ENCODE data around the gene TMEM50B. TPM values are rescaled to one million over a fixed set of nuclear protein-coding genes. Genes with fewer than 3 reads are reported as not detected.

Gene TMEM50B
- total and polyA plus RNA-seq, 2 of the 8 experiments (the other 6 are each of a cell fraction or from before 2014, with no cell fraction given) = 16.8 to 20.5 TPM

DNA sequence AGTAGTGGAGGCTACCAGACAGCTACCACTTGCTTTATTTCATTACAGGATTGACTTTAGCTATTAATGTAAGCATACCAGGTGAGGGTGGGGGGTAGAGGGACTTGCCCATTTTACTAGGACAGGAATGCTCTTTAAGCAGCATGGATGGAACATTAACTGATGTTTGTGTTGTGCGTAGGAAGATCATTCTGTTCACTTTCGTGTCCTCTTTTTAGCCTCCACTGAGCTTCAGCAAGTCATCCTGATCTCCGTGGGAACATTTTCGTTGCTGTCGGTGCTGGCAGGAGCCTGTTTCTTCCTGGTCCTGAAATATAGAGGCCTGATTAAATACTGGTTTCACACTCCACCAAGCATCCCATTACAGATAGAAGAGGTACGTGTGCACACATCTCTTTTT is 47.3 kb downstream of the TMEM50B start:
- Histone ChIP-seq H3K9ac (replicated peaks in 1 of 4; ENCODE audit: extremely low read depth in 1 of 4, low read depth in 3 of 4, low read length in 3 of 4) (no peak overlapping the region), H2BK20ac (ENCODE audit: low read length) (no peak overlapping the region), H3K4ac (replicated peaks; ENCODE audit: insufficient read length, low read depth, low read length) (no peak overlapping the region), H3K23ac (ENCODE audit: insufficient read length) (no peak overlapping the region), H2BK120ac (replicated peaks; ENCODE audit: low read depth, low read length) (no peak overlapping the region), H4K5ac (ENCODE audit: insufficient read length, low read depth, low read length) (no peak overlapping the region), H3K4me3 (ENCODE audit: extremely low read depth in 1 of 4, insufficient read depth in 2 of 4, low read depth in 3 of 4, low read length in 4 of 4) (no peak overlapping the region), H2BK15ac (ENCODE audit: low read length) (no peak overlapping the region), H3K18ac (ENCODE audit: extremely low read depth, low read length) (no peak overlapping the region), H4K91ac (replicated peaks; ENCODE audit: insufficient read length, low read length) (no peak overlapping the region), H3K56ac (replicated peaks; ENCODE audit: insufficient read length, low read depth, low read length) (no peak overlapping the region), H3K27ac (ENCODE audit: low read depth, low read length) (no peak overlapping the region), H3K4me2 (ENCODE audit: insufficient read depth in 1 of 2, low read depth in 2 of 2, low read length in 2 of 2) (no peak overlapping the region), H3K36me3 (ENCODE audit: control insufficient read depth in 2 of 4, insufficient read depth in 4 of 4, low read length in 3 of 4) (peaks cover 10 to 59% (median 43%) of the 10 kb centered on the region in 4 experiments; a peak in 7 of 8 replicates), H4K20me1 (replicated peaks in 1 of 2; ENCODE audit: control insufficient read depth in 1 of 2, insufficient read depth in 2 of 2, low read length in 2 of 2) (no peaks in the 10 kb centered on the region), H3K23me2 (ENCODE audit: low read depth, low read length) (no peaks in the 10 kb centered on the region), H3K79me2 (ENCODE audit: control insufficient read depth in 1 of 2, insufficient read depth in 2 of 2, low read length in 2 of 2) (no peaks in the 10 kb centered on the region), H2AK5ac (ENCODE audit: low read depth, low read length) (no peak overlapping the region), H3K9me3 (ENCODE audit: insufficient read depth in 2 of 2, low read depth in 1 of 2, low read length in 1 of 2) (no peaks in the 10 kb centered on the region), H2AFZ (ENCODE audit: low read length) (no peak overlapping the region), H3K79me1 (ENCODE audit: low read depth, low read length) (no peaks in the 10 kb centered on the region), H2BK5ac (ENCODE audit: low read depth, low read length) (no peak overlapping the region), H4K8ac (ENCODE audit: extremely low read depth, insufficient read depth, low read length) (no peak overlapping the region), H2BK12ac (ENCODE audit: low read depth, low read length) (no peak overlapping the region), H3K14ac (ENCODE audit: insufficient read length) (no peak overlapping the region), H3K4me1 (replicated peaks in 1 of 4; ENCODE audit: control insufficient read depth in 3 of 4, insufficient read depth in 4 of 4, low read length in 3 of 4) (no peaks in the 10 kb centered on the region), H3K27me3 (replicated peaks in 1 of 4; ENCODE audit: control insufficient read depth in 3 of 4, extremely low read depth in 1 of 4, insufficient read depth in 3 of 4, low read length in 3 of 4) (no peaks in the 10 kb centered on the region)
- TF ChIP-seq CTBP2 (IDR thresholded peaks at IDR 0.05; ENCODE audit: borderline replicate concordance, insufficient read depth, insufficient read length, low read length) (no peak), HDAC6 (IDR thresholded peaks at IDR 0.05; ENCODE audit: low read depth, low read length) (no peak), SIRT6 (IDR thresholded peaks at IDR 0.05; ENCODE audit: low read length) (no peak), SIN3A (conservative IDR thresholded peaks at IDR 0.05 in 1 of 2, IDR thresholded peaks at IDR 0.05 in 1 of 2; ENCODE audit: low read depth in 1 of 2, low read length in 2 of 2) (no peak), TCF12 (IDR thresholded peaks at IDR 0.05; ENCODE audit: low read depth, low read length) (no peak), CBX5 (IDR thresholded peaks at IDR 0.05; ENCODE audit: low read depth, low read length) (no peak), CEBPB (IDR thresholded peaks at IDR 0.05; ENCODE audit: low read depth, low read length) (no peak), SP4 (IDR thresholded peaks at IDR 0.05; ENCODE audit: low read length) (no peak), TBP (IDR thresholded peaks at IDR 0.05; ENCODE audit: low read depth, low read length) (no peak), FOSL1 (IDR thresholded peaks at IDR 0.05; ENCODE audit: insufficient read depth, low read depth, low read length) (no peak), ASH2L (IDR thresholded peaks at IDR 0.05; ENCODE audit: low read length) (no peak), CHD1 (IDR thresholded peaks at IDR 0.05; ENCODE audit: low read depth, low read length) (no peak), GABPA (IDR thresholded peaks at IDR 0.05; ENCODE audit: borderline replicate concordance, insufficient read depth, low read length) (no peak), POLR2A (IDR thresholded peaks at IDR 0.05; ENCODE audit: control extremely low read depth in 1 of 2, low read depth in 2 of 2, low read length in 2 of 2) (no peak), KDM5A (IDR thresholded peaks at IDR 0.05; ENCODE audit: low read length) (no peak)
- POLR2A ChIA-PET (ENCODE audit: partially characterized antibody) = interaction anchor here (1.3 kb wide), 1 partner anchor 92 kb away, joined by 3 read pairs; no protein-coding TSS in a partner anchor
- FAIRE-seq (no peak), DNase-seq (ENCODE audit: low read depth in 1 of 2, low spot score in 2 of 2) (no peak)
- WGBS, 2 experiments (ENCODE audit: extremely low coverage in 1 of 2, insufficient coverage in 1 of 2, insufficient read length in 1 of 2, insufficient replicate concordance in 2 of 2, low coverage in 1 of 2, low lambda C conversion rate in 2 of 2, missing lambda C conversion rate in 1 of 2) = 95% methylated on average over 6 of the region's 6 CpGs; no CpG with 5 or more reads in 1 of the 2 experiments
- CTCF ChIA-PET (ENCODE audit: partially characterized antibody) = no interaction called here
